ENCODE data around the gene ADAMTS17. TPM values are rescaled to one million over a fixed set of nuclear protein-coding genes. Genes with fewer than 3 reads are reported as not detected.
A peak's percentile ranks its signal among the peaks of the same experiment; 100 is the strongest.

ADAMTS17 gene
- total and polyA plus RNA-seq, 2 experiments from 2014 or later: 3.7 to 4.4 TPM

DNA sequence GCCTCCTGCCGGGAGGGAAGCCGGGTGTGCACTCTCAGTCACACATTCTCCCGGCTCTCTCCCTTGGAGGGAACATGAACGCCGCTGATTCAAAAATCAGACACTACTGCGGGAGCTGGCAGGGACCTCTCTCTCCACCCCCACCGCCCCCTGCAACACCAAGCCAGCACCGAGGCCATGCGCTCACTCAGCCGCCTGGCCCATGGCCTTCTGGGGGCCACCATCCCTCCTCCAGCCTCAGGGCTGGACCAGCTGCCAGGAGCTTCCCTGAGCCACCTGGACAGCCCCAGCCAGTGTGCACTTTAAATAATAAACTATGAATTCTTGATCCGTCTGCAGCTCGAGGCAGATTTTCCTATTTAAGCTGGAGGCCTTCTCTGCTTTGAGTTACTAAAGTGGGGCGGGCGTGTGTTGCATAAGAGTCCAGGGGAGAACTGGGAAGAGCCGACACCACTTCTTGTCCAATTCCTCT, 30.6 kb downstream of the ADAMTS17 start:
- no peaks in the 10 kb centered on the region for H4K20me1 ChIP-seq (ENCODE audit: insufficient read depth, poor library complexity, severe bottlenecking)
- H3K4me1 ChIP-seq (ENCODE audit: insufficient read depth): peaks cover 16% of the 10 kb centered on the region
- no peak for DNase-seq (ENCODE audit: low spot score)
- 75% methylated on average over 15 of the region's 15 CpGs for WGBS (ENCODE audit: low lambda C conversion rate, missing lambda C conversion rate)
- no peaks in the 10 kb centered on the region for H3K79me2 ChIP-seq
- no peaks in the 10 kb centered on the region for H3K36me3 ChIP-seq (replicated peaks; ENCODE audit: insufficient read depth, low read depth)
- H3K27ac ChIP-seq: peak overlapping the region; percentile 43
- no peak overlapping the region for H3K4me3 ChIP-seq
- H3K9me2 ChIP-seq (replicated peaks; ENCODE audit: insufficient read depth): no peaks in the 10 kb centered on the region
- TF ChIP-seq EZH2 (IDR thresholded peaks at IDR 0.05; ENCODE audit: borderline replicate concordance) (no peak), CTCF (IDR thresholded peaks at IDR 0.05; ENCODE audit: poor library complexity) (no peak), EZH2phosphoT487 (IDR thresholded peaks at IDR 0.05; ENCODE audit: low read depth, severe bottlenecking, unreplicated experiment) (no peak)
- no peaks in the 10 kb centered on the region for H3K27me3 ChIP-seq
- H2AFZ ChIP-seq: no peak overlapping the region
- H3K4me2 ChIP-seq: no peak overlapping the region
- no peaks in the 10 kb centered on the region for H3K9me3 ChIP-seq (ENCODE audit: low read depth)

DNA sequence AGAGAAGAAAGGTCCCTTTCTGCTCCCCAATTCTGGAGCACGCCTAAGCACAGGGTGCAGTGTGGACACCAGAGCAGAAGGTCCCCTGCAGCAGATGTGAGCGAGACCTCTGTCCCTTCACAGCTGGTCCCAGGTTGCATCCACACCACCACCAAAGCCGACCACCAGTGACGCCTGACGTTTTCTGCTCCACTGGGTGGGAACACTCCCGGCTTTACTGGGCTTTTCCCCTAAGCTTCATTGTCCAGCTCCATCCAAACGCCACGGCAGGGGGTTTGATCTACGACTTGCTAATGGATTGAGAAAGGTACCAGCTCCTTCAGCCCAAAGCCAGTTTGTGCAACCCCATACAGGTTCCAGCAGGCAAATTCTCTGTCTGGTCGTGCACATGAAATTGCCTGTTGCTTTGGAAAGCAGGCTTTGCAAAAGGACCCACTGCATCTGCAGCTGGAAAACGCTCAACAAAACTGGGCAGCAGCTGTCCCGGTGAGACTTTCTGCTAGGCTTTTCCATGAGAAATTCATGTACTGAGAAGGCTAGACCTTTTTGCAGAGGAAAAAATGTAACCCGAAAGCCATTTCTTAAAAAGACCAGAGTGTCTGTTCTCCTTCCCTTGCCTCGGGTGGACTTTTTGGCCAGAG, 31.1 kb downstream of the ADAMTS17 start:
- H3K4me1 ChIP-seq (ENCODE audit: insufficient read depth): peaks cover 16% of the 10 kb centered on the region
- no peaks in the 10 kb centered on the region for H3K9me3 ChIP-seq (ENCODE audit: low read depth)
- no peak overlapping the region for H3K4me2 ChIP-seq
- H3K9me2 ChIP-seq (replicated peaks; ENCODE audit: insufficient read depth): no peaks in the 10 kb centered on the region
- no peak overlapping the region for H3K4me3 ChIP-seq
- H3K27me3 ChIP-seq: no peaks in the 10 kb centered on the region
- TF ChIP-seq EZH2phosphoT487 (IDR thresholded peaks at IDR 0.05; ENCODE audit: low read depth, severe bottlenecking, unreplicated experiment) (no peak), CTCF (IDR thresholded peaks at IDR 0.05; ENCODE audit: poor library complexity) (no peak), EZH2 (IDR thresholded peaks at IDR 0.05; ENCODE audit: borderline replicate concordance) (no peak)
- WGBS (ENCODE audit: low lambda C conversion rate, missing lambda C conversion rate): 77% methylated on average over 14 of the region's 14 CpGs
- no peak for DNase-seq (ENCODE audit: low spot score)
- peak overlapping the region; percentile 43 for H3K27ac ChIP-seq
- no peaks in the 10 kb centered on the region for H3K79me2 ChIP-seq
- no peaks in the 10 kb centered on the region for H3K36me3 ChIP-seq (replicated peaks; ENCODE audit: insufficient read depth, low read depth)
- no peaks in the 10 kb centered on the region for H4K20me1 ChIP-seq (ENCODE audit: insufficient read depth, poor library complexity, severe bottlenecking)
- H2AFZ ChIP-seq: no peak overlapping the region

GRCh38 chr15:100310041-100310405, 31.8 kb downstream of the ADAMTS17 start:
- H3K36me3 ChIP-seq (replicated peaks; ENCODE audit: insufficient read depth, low read depth): no peaks in the 10 kb centered on the region
- no peak overlapping the region for H3K4me3 ChIP-seq
- no peaks in the 10 kb centered on the region for H3K79me2 ChIP-seq
- no peaks in the 10 kb centered on the region for H3K27me3 ChIP-seq
- TF ChIP-seq EZH2 (IDR thresholded peaks at IDR 0.05; ENCODE audit: borderline replicate concordance) (no peak), CTCF (IDR thresholded peaks at IDR 0.05; ENCODE audit: poor library complexity) (no peak), EZH2phosphoT487 (IDR thresholded peaks at IDR 0.05; ENCODE audit: low read depth, severe bottlenecking, unreplicated experiment) (no peak)
- no peak overlapping the region for H3K4me2 ChIP-seq
- no peaks in the 10 kb centered on the region for H4K20me1 ChIP-seq (ENCODE audit: insufficient read depth, poor library complexity, severe bottlenecking)
- no peak for DNase-seq (ENCODE audit: low spot score)
- 45% methylated on average over 8 of the region's 8 CpGs for WGBS (ENCODE audit: low lambda C conversion rate, missing lambda C conversion rate)
- H3K9me3 ChIP-seq (ENCODE audit: low read depth): no peaks in the 10 kb centered on the region
- H3K9me2 ChIP-seq (replicated peaks; ENCODE audit: insufficient read depth): no peaks in the 10 kb centered on the region
- no peak overlapping the region for H3K27ac ChIP-seq
- peaks cover 16% of the 10 kb centered on the region for H3K4me1 ChIP-seq (ENCODE audit: insufficient read depth)
- no peak overlapping the region for H2AFZ ChIP-seq

Measured in hepatocyte (in vitro differentiated cells).